Dermis blood vessel endothelial cell (primary cell): ENCODE results near the gene ANKRD23. TPM values are rescaled to one million over a fixed set of nuclear protein-coding genes. Genes with fewer than 3 reads are reported as not detected.
A peak's percentile ranks its signal among the peaks of the same experiment; 100 is the strongest.

Source experiments
- DNase-seq: peaks from one replicate; pipeline ENCODE4 v3.0.0; 2010
- total RNA-seq: library from RNA; depleted of rRNA; stranded (reverse); fragments of >200 nt; gene quantifications from 2 replicates; pipeline ENCODE4 v1.2.3, GENCODE V29; 2014

Gene ANKRD23
- total RNA-seq, 1 donor from 2014 or later = 1.5 TPM

DNA sequence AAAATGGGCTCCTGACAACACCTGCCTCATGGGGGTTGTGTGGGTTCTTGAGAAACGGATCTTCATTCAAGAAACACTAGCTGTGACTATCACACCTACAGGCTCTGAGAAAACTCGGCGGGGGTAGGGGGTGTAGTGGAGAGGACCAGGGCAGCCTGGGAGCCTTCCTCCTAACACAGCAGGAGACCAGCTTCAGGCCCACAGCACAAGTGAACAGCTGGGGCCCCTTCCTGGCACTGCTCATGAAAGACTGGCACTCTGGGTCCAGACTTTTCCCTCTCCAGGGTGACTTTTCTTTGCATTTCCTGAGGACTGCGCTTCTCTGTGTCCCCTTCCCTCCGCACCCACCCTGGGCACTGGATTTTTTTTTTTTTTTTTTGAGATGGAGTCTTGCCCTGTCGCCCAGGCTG is 33.2 kb upstream of the ANKRD23 start:
- no peak for DNase-seq

DNA sequence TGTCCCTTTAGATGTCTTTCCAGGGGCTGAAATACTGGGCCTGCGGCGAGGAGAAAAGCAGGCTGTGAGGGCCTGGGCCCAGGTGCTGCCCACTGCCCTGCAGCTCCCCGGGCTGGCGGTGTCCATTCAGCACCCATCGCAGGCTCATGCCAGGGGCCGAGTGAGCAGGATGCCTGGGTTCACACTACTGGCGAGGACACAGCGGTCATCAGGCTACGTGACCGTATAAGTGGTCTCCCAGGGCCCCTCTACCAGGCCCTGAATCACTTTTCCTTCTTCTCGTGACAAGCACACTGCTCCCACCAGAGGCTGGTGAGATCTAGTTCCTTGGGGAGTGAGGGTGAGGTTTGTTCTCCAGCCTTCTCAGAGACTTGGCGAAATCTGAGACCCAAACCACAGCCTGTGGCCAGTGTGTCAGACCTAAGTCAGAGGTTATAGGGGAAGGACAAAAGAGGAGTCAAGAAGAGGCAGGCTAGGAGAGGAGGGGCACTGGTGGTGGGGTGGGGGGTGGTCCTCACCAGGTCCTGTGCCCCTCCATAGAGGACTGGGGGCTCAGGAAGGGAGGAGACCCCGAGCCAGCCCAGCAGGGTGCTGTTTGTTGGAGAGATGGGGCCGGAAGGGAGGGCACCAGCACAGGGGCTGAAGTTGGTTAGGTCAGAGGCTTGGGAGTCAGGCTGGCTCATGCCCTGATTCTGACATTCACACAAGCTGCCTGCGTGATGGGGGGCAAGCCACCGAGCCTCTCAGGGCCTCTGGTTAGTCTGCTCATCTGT is 32.6 kb upstream of the ANKRD23 start:
- DNase-seq = no peak

DNA sequence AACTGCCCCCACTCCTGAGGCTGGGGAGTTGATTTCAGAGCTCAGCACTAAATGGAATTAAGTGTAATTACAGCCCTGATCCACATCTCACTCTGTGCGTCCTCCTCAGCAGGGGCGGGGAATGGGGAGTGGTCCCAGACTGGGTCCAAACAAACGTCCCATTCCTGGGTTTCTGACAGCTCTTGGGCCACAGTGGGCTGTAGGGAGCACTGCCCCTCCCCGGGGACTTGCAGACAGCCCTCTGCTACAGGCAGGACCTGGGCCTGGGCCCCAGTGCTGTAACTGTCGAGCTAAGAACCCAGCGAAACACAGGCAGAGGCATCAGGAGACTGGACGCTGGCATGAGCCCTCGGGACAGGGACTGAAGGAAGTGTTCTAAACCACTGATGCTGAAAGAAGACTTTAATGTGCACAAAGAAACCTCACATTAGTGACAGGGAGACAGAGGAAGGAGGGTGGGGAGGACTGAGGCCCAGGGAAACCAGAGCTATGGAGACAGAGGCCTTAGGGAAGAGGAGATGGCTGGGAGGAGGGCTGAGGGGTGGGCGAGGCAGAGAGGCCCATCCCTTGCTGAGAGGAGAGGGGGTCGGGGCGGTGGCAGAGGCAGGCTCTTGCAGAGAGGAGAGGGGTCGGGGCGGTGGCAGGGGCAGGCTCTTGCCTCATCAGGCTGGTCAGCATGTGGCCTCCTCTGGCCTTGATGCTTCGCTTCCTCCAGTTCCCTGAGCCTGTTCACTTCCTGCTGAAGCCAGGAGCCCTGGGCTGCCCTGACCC is 31.9 kb upstream of the ANKRD23 start:
- no peak for DNase-seq

DNA sequence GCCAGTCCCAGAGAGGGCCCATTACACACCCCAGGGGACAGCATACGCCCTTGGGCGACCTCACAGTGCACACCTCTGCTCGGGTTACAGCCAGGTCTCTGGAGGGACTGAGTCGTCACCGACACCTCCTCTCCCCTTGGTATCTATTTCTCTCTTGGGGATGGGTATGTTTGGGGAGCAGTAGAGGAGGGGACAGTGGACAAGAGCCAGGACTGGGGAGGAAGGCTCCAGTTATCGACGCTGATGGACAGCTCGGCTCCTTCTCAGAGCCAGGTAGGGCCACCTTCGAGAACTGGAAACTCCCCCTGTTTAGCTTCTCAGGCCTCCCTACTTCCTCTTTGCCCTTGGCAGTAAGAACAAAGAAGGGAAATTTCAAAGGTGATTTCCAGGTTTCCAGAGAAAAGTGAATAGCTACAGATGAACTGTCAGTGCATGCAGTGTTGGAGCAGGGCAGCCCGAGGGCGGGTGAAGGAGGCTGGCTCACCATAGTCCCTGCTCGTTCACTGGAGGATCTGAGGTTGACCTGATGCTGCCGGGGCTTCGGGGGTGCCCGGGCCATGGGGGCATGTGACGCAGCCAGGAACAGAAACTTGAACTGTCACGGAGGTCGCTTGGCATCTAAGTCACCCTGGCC is 30.5 kb upstream of the ANKRD23 start:
- DNase-seq = no peak

DNA sequence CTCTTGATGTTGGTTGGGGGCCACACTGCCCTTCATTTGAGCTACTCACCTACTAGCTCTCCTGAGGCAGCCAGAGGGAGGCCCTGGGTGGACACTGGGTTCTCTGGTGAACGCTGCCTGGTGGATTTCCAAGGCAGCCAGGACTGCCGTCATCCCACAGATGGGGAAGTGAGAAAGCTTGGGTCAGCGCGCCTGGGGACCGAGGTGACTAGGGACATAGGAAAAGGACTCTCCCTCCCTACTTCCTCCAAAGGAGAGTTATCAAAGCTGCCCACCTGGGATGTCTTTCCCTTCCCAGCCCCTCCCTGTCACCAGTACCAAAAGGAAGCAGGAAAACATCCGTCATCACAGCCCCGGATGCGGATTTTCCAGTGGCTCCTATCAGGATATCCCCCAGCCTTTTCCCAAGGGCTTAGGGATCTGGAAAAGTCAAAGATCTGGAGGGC is 29.9 kb upstream of the ANKRD23 start:
- peak; percentile 25 for DNase-seq

DNA sequence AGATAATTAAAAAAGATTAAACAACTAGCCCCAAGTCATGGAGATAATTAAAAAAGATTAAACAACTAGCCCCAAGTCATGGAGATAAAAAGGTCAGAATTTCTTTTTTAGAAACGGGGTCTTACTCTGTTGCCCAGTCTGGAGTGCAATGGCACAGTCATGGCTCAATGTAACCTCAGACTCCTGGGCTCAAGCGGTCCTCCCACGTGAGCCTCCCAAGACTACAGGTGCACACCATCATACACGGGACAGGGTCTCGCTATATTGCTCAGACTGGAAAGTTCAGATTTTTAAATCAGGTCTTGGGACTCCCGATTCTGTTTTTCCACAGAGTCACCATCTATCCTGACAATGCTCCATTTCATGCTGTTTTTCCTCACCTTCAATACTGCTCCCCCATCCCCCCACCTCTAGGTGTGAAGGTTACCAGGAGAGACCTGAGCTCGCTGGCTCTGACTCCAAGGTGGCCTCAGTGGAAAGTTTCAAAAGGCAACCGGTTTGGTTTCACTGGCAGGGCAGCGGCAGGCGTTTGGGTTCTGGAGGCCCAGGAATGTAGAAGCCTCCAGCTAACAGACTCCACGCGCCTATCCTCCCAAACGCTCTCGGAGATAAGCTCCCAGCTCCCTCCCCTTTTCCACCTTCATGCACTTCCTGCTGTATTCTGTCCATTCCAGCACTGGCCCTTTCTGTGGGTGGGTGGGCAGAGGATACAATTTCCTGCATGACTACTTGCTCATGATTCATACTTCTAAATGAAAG is 28.9 kb upstream of the ANKRD23 start:
- DNase-seq = no peak

DNA sequence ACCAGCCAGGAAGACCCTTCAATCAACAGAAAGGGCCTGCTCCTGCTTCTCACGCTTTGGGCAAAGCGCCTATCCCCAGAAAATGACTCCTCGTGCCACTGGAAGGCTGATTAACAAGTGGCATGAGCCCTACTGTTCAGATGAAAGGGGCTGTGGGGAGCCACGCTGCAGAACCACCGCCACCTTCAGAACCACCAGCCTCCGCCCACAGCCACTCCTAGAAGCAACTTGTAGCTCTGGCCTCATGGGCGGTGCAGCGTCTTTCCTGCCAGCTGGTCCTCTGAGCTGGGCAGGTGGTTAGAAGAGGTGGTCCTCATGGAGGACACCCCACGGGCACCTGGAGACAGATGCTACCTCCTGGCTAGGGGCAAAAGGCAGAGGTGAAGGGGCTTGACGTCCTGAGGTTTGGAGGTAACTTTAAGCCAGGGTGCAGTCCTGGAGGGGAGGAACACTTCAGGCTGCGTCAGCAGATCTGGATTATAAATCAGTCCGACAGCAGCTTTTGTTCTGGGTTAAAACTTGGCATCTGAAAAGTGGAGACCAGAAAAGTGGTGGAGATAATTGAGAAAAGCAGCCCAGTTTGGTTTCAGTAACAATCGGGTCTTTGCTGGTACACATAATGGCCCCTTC is 26.9 kb upstream of the ANKRD23 start:
- DNase-seq = no peak

DNA sequence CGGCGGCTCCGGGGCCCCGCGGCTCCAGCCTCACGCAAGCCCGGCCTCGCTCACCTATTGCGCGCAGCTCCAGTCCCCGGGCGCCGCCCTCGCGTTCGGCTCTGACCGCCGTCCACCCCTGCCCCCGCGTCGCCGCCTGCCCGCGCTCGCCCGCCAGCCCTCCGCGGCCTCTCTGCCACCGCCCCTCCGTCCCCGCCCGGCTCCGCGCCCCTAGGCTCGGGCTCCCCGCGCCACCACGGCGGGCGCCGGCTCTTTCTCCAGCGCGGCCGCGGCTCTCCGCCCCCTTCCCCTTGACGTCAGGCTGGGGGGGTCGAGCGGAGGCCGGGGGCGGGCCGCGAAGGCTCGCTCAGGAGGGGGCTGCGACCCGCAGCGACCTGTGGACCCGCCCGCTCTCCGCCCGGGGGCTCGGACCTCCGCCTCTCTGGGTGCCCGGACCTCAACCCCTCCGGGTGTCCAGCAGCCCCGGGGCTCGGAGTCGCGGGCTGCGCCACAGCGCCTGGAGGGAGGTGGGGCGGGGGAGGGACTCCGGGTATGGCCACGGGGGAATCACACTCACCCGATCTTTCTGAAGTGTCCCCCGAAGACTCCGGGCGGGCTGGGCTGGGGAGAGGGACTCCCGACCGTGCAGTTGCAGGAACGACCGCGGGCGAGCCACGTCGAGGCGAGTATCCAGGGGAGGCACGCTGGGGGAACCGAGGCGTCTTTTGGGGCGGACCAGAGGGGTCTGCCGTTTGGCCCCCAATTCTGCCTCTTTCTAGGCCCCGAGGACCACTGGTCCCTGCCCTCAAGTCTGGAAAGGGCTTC is 26.2 kb upstream of the ANKRD23 start, which contains the start of gene SEMA4C:
SEMA4C (minus strand) TSS at position 259 of the 804 bp plus-strand sequence. CDS start 2,194 bp downstream, outside the sequence.
- peak; percentile 52 for DNase-seq

DNA sequence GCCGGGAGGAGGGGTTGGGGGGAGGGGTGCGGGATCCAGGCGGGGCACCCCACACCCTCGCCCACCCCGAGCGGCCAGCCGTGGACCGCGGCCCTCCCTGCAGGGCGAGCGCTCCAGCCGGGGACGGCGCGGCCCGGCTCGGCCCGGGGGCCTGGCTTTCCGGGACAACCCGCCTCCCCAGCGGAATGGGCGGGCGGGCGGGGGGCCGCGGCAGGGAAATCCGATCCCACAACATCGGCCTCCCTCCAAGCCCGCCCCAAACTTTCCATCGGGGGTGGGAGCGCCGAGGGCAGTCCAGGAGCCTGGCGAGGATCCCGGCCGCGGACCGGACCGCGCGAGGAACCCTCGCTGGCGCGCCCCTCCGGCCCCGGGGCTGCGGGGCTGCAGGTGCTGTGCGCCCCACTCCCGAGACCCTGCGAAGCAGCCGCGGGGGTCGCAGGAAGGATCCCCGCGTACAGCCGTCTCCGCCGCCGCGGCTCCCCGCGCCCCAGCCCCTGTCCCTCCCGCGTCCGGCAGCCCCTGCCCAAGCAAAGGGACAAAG is 25.5 kb upstream of the ANKRD23 start:
- peak; percentile 68 for DNase-seq

DNA sequence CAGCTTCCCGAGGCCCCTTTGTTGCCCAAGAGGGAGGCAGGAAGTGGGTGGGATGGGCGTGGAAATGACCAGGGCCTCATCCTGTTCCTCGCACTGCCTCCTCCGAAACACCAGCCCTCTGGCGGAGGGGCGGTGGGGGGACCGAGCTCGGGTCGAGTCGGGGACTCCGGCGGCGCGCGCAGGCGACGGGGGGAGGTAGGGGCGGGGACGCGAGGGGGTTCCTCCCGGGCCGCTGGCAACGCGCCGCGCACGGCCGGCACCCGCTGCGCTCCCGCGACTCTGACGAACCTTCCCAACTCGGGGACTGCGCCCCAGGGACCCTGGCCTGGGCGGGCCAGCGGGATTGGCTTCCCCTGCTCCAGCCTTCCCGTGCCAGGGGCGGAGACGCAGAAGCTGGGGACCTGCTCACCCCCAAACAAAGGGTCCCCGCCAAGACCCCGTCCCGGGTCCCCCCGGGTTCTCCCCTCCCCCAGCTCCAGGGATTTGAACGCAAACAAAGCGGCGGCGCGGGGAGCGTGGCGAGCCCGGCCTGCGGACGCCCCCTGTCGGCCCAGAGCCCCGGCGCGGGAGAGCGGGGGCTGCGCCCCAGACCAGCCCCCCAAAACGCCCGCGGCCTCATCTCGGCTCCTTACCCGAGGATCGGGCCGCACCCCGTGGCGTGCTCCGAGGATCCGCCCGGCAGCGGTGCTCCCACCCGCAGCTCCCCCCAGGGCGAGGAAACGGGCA is 24.9 kb upstream of the ANKRD23 start:
- peak; percentile 79 for DNase-seq

DNA sequence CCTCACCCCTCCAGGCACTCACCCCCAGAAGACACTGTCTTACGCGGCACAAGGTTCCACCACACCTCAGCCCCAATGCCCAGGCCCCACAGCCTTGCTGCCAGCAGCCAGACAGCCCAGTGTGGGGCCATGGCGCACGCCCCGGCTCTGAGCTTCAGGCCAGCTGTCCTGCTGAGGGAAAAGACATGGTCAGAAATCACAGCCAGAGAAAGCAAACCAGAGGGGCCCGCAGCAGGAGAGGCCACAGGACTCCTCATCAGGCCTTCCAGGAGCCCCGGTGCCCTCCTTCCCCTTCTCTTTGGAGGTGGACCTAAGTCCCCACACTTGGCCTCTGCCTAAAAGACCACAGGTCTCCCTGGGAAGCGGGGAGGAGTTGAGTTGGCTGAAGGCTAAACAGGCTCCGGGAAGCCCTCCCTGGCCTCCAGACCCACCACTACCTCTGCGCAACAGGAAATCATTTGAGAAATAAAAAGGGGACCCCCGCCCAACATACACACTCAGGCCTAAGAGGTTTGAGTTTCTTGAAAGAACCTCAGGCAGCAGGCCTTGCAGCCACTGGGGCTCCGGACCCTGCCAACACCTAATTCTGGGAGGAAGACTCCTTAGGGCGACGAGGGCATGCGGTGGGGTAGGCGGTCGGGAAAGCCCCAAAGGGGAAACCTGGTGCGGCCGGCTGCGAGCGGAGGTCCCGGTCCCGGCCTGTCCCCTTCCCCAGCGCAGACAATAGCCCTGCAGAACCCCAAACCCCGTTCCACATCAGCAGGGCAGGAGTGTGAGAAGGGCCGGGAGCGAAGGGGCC is 24.1 kb upstream of the ANKRD23 start:
- DNase-seq = peak; percentile 32

DNA sequence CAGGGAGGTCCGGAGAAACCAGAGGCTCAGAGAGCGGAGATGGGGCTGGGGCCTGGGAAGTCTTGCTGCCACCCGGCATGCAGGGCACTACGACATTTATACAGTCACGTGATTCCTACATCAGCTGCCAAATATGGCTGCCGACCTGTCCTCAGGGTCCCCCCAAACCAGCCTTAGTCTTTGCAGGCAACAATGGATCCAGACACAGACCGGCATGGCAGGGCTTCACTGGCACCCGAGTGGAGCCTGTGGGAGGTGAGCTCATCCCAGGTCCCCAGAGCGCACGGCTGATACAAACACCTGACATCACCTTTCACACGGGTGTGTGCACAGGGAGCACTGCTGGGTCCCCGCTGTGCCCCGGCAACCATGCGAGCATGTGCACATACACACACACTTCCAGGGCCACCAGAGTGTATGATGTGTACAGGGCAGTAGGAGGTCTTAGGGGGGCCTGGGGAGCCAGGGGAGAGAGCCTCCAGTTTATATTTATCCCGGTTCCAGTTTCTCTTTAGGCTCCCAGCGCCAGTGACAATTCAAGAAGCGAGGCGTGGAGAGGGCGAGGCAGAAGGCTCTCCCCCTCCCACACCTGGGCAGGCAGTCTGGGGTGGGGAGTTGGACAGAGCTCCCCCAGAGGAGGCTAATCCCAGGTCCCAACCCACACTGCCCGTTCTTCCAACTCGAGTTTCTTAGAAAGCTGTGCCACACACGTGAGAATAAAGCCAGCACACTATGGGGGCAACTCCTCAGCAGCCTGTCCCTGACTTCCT is 23.4 kb upstream of the ANKRD23 start:
- peak; percentile 42 for DNase-seq

DNA sequence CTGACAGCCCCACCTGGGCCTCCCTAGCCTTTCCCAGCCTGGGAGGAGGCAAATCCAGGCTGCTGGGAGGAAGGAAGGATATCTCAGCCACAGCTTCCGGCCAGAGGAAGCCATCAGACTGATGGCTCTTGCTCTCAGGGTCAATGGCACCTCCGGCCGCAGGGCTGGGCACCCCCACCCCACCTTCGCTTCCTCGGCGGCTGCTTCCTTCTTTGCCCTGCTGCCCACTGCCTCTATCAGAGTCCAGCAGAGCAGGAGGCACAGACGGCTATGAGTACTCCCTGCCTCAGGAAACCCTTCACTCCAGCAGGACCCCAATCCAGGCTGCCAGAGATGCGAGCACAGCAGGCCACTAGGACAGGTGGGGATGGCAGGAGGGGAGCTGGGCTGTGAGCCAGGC is 22.8 kb upstream of the ANKRD23 start:
- DNase-seq = peak; percentile 58

DNA sequence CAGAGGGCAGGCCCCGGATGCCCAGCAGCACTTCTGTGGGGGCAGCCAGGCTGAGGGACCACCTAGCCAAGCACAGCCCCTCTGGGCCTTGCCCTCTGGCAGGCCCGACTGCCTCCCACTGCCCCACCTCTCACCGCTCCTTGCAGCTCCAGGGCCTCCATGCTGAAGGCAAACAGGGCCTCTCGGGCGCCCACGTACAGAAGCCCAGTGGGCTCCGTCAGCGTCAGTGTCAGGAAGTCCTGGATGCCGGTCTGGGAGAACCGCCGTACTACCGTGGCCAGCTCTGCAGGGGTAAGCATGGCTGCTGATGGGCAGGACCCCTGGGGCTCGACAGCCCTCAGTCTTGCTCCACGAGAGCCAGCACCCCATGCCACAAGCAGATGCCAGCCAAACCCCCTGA is 22.3 kb upstream of the ANKRD23 start:
- DNase-seq = peak; percentile 39

DNA sequence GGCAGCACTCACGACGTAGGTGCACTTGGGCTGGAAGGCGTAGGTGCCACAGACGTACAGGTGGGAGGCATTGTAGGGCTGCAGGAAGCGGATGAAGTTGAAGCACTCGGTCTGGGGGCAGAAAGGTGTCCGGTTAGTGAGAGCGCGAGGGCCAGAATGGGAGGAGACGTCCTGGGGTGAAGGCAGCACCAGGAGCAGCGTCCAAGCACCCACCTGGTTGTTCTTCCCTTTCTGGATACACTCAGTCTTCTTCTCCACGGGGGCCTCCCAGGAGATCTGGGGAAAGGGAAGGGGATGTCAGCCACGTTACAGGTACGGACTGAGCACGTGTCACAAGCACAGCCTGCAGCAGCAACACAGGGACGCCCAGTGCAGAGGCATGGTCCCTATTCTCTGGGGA is 21.8 kb upstream of the ANKRD23 start:
- DNase-seq = no peak

DNA sequence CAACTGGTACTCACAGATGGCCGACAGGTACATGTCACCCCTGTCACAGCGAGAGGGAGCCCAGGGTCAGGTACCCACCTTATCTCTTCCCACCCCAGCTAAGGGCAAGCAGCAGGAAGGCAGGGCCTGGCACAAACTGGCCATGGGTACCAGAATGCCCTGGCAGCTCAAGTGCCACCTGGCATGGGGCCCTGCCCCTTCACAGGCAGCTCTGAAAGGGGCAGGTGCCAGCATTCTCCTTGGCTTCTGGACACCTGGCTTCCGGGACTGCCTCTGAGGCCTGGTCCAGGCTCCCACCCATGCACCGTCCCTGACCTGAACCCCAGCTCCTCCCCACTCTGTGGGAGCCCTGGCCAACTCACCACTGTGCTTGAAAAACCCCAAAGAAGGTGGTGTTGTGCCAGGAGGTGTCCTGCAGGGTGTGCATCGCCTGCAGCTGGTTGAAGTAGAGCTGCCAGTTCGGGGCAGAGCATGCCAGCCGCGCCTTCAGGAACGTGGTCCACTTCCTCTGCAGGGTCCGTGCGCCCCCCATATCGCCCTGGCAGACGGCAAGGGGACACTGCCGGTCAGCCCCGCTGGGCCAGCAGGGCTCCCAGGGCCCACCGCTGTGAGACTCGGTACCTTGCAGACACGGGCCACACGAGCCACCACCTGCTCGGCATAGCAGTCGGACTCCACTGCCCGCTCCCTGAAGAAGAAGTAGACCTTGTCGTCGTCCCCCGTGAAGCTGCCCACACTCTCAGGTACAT is 20.7 kb upstream of the ANKRD23 start:
- no peak for DNase-seq

DNA sequence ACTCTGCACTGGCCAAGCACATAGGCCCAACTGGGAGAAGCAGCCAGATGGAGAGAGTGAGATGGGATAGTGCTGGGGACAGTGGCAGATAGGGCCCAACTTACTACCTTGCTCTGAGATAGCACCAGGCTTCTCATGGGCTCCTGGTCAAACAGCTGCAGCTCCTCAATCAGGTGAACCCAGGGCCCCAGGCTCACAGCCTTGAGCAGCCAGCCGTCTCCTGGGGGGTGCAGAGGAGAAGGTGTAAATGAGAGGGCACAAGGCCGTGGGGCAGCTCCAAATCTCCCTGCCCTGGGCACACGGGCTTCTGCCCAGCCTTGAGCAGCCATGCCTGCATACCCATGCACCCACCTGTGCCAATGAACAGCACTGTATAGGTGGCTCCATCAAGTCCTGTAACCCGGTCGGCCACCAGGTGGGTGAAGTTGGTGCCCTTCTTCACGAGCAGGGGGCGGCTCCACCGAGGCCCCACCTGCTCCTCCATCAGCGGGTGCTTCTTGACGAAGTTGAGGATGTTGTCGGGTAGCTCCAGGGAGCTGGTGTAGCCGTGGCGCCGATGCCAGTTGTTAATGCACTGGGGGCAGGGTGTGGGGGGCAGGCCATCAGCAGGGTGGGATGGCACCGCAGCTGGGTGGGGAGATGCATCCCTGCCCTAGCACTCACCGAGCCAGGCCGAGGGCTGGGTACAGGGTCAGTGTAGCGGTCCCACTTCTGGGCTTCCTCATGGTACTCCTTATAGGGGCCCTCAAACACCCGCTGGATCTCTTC is 19.9 kb upstream of the ANKRD23 start:
- no peak for DNase-seq
